ENCODE measurements around the gene RNF180.
"Not testable (repeated sequence)": the region's sequence is repeated elsewhere in the genome, so short reads cannot be mapped to it uniquely, and the experiment has no call there.

RNF180 gene

DNA sequence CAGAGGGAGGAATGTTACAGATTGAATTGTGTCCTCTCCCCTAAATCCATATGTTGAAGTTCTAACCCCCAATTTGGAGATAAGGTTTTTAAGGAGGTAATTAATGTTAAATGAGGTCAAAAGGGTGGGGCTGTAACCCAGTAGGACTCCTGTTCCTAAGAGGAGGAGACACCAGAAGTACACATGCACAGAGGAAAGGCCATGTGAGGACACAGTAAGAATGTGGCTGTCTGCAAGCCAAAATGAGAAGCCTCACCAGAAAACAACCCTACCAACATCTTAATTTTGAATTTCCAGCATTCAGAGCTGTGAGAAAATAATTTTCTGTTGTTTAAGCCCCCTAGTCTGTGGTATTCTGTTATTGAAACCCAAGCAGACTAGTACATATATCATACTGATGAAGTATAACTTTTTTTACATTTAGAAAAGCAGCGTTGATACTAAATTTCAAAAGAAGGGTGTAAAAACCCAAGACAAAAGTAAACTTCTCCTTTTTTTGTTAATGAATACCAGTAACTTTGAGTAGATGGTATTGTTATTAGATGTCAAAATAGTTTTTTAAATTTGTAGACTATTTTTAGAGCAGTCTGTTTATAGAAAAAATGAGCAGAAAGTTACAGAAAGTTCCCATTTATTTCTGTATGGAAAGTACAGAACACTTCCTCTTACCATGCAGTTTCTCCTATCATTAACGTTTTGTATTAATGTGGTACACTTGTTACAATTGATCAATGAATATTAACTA lies 25.1 kb downstream of the RNF180 start:
- no peaks in the 10 kb centered on the region for H3K9me3 Mint-ChIP-seq
- H3K27ac Mint-ChIP-seq = no peak overlapping the region

GRCh38 chr5:64195981-64196380 lies 30.3 kb downstream of the RNF180 start:
- DNase-seq (no peak), ATAC-seq (replicated peaks) (no peak)
- H3K27me3 Mint-ChIP-seq = no peaks in the 10 kb centered on the region
- no peaks in the 10 kb centered on the region for H3K4me1 Mint-ChIP-seq (ENCODE audit: low read depth in 2 of 2)
- H3K36me3 Mint-ChIP-seq (ENCODE audit: insufficient read depth) = no peaks in the 10 kb centered on the region
- no peak overlapping the region for H3K4me3 Mint-ChIP-seq
- H3K27ac Mint-ChIP-seq = no peak overlapping the region
- peaks cover 0 to 3% of the 10 kb centered on the region in 2 donors for H3K9me3 Mint-ChIP-seq

More for the DNA sequence above, 25.1 kb downstream of the RNF180 start:
- H3K36me3 Mint-ChIP-seq (ENCODE audit: insufficient read depth) = no peaks in the 10 kb centered on the region
- no peaks in the 10 kb centered on the region for H3K4me1 Mint-ChIP-seq (ENCODE audit: low read depth in 2 of 2)
- ATAC-seq (replicated peaks) (no peak), DNase-seq (no peak)
- H3K4me3 Mint-ChIP-seq = no peak overlapping the region
- H3K27me3 Mint-ChIP-seq = no peaks in the 10 kb centered on the region

- Mint-ChIP-seq H3K4me3 (no peak overlapping the region), H3K27me3 (no peaks in the 10 kb centered on the region), H3K27ac (no peak overlapping the region), H3K36me3 (ENCODE audit: insufficient read depth) (no peaks in the 10 kb centered on the region), H3K4me1 (ENCODE audit: low read depth in 2 of 2) (no peaks in the 10 kb centered on the region), H3K9me3 (peaks cover 0 to 3% of the 10 kb centered on the region in 2 donors)
- DNase-seq = no peak
- no peak for ATAC-seq (replicated peaks)
Observed at GRCh38 chr5:64199425-64199824, 33.8 kb downstream of the RNF180 start.

- H3K4me1 Mint-ChIP-seq (ENCODE audit: low read depth in 2 of 2) = no peaks in the 10 kb centered on the region
- DNase-seq = no peak
- no peak overlapping the region for H3K27ac Mint-ChIP-seq
- H3K36me3 Mint-ChIP-seq (ENCODE audit: insufficient read depth) = no peaks in the 10 kb centered on the region
- H3K27me3 Mint-ChIP-seq = no peaks in the 10 kb centered on the region
- H3K4me3 Mint-ChIP-seq = no peak overlapping the region
- peaks cover 0 to 3% of the 10 kb centered on the region in 2 donors for H3K9me3 Mint-ChIP-seq
- no peak for ATAC-seq (replicated peaks)
Observed at GRCh38 chr5:64201996-64202395, 36.4 kb downstream of the RNF180 start.

DNA sequence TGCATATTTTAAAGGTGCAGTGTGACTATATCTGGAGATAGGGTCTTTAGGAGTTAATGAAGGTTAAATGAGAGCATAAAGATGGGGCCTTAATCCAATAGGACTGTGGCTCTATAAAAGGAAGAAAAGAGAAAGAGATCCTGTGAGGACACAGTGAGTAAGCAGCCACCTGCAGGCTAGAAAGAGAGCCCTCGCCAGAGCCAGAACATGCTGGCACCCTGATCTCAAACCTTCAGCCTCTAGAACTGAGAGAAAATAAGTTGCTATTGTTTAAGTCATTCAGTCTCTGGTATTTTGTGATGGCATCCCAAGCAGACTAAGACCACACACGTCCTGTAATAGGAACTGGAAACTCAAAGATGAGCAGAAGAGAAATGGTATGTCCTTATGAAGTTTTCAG lies 41.0 kb downstream of the RNF180 start:
- Mint-ChIP-seq H3K4me3 (no peak overlapping the region), H3K27me3 (no peaks in the 10 kb centered on the region), H3K36me3 (ENCODE audit: insufficient read depth) (no peaks in the 10 kb centered on the region), H3K27ac (no peak overlapping the region), H3K4me1 (ENCODE audit: low read depth in 2 of 2) (no peaks in the 10 kb centered on the region), H3K9me3 (peaks cover 0 to 7% of the 10 kb centered on the region in 2 donors)
- ATAC-seq (replicated peaks) = no peak
- DNase-seq = no peak

DNA sequence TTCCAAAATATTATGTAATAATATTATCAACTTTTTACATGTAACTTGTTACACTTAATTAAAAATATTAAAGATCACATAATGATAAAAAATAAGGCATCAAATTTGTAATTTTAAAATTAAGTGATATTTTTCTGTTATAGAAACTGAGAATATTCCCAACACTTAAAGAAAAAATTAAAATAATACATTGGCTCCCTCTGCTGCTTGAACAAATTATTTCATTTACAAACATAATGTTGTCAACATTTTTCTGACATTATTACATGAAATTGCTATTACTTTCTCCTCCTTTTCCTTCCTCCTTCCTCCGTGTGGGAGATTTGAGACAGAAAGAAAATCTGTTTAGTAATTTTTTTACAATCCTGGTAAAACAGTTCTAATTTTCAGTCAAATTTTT lies 42.3 kb downstream of the RNF180 start:
- Mint-ChIP-seq H3K4me3 (no peak overlapping the region), H3K27me3 (no peaks in the 10 kb centered on the region)

DNA sequence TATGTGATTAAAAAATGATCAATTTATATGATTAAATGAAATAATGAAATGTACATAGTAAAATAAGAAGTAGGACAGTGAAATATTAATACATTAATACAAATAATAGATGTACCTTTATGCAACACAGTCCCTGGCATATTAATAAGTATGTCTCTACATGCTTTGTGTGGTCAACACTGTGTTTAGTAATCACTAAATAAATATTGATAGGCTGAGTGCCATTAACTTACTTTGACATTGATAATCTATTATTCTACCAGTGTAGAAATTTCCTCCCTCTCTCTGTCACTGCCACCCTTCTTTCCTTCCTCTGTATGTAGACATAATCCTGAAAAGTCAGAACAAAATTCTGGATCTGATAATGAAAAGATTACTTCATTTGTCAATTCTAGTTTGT lies 43.7 kb downstream of the RNF180 start:
- no peaks in the 10 kb centered on the region for H3K4me1 Mint-ChIP-seq (ENCODE audit: low read depth in 2 of 2)

More for the DNA sequence above, 42.3 kb downstream of the RNF180 start:
- Mint-ChIP-seq H3K27ac (no peak overlapping the region), H3K36me3 (ENCODE audit: insufficient read depth) (no peaks in the 10 kb centered on the region), H3K9me3 (peaks cover 0 to 7% of the 10 kb centered on the region in 2 donors), H3K4me1 (ENCODE audit: low read depth in 2 of 2) (no peaks in the 10 kb centered on the region)
- ATAC-seq (replicated peaks) (no peak), DNase-seq (no peak)

DNA sequence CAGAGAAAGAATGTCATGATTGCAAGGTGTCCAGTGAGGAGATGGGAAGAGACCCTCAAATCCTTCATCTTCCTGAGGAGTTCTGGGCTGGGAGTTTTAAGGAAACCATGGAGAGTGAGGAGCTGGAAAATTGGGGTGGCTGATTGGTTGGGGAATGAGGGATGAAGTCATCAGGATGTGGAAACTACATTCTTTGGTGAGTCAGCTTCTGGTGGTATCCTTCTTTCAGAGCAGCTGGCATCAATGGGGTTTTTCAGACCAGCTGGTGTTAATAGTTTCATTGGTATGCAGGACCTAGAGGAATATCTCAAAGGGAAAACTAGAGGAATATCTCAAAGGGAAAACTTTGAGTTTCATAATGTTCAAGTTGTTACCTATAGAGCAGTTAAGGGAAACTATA lies 45.2 kb downstream of the RNF180 start:
- no peaks in the 10 kb centered on the region for H3K4me1 Mint-ChIP-seq (ENCODE audit: low read depth in 2 of 2)
- DNase-seq (no peak), ATAC-seq (replicated peaks) (no peak)
- H3K27me3 Mint-ChIP-seq = no peaks in the 10 kb centered on the region
- peaks cover 0 to 7% of the 10 kb centered on the region in 2 donors for H3K9me3 Mint-ChIP-seq
- no peak overlapping the region for H3K4me3 Mint-ChIP-seq
- no peak overlapping the region for H3K27ac Mint-ChIP-seq
- no peaks in the 10 kb centered on the region for H3K36me3 Mint-ChIP-seq (ENCODE audit: insufficient read depth)

More for the DNA sequence above, 43.7 kb downstream of the RNF180 start:
- H3K27me3 Mint-ChIP-seq = no peaks in the 10 kb centered on the region
- H3K27ac Mint-ChIP-seq = no peak overlapping the region
- H3K4me3 Mint-ChIP-seq = no peak overlapping the region
- ATAC-seq (replicated peaks) = no peak
- no peak for DNase-seq
- H3K36me3 Mint-ChIP-seq (ENCODE audit: insufficient read depth) = no peaks in the 10 kb centered on the region
- peaks cover 0 to 7% of the 10 kb centered on the region in 2 donors for H3K9me3 Mint-ChIP-seq

DNA sequence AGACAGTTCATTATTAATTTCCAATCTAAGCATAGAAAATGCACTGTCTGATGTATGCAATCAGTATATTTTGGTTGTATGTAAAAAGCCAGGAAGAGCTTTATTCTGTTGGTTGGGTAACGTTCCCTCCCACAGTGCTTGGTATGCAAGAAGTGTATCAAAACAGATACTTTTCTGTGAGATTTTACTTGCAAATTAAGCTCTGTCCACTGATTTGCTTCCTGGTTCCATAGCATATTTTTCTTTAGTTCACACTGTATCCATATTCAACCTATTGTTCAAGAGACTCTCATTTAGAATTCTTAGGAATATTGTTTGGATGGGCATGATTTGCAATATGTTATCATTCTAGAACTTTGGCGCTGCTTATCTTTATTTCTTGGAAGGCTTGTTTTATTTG lies 47.4 kb downstream of the RNF180 start:
- H3K9me3 Mint-ChIP-seq = peaks cover 0 to 3% of the 10 kb centered on the region in 2 donors
- no peak for DNase-seq
- no peaks in the 10 kb centered on the region for H3K36me3 Mint-ChIP-seq (ENCODE audit: insufficient read depth)
- no peaks in the 10 kb centered on the region for H3K27me3 Mint-ChIP-seq
- H3K4me1 Mint-ChIP-seq (ENCODE audit: low read depth in 2 of 2) = no peaks in the 10 kb centered on the region
- H3K27ac Mint-ChIP-seq = no peak overlapping the region
- H3K4me3 Mint-ChIP-seq = no peak overlapping the region
- ATAC-seq (replicated peaks) = no peak

GRCh38 chr5:64213531-64213930 lies 47.9 kb downstream of the RNF180 start:
- no peak for ATAC-seq (replicated peaks)
- DNase-seq = no peak
- H3K36me3 Mint-ChIP-seq (ENCODE audit: insufficient read depth) = no peaks in the 10 kb centered on the region
- no peak overlapping the region for H3K27ac Mint-ChIP-seq
- no peaks in the 10 kb centered on the region for H3K27me3 Mint-ChIP-seq
- no peaks in the 10 kb centered on the region for H3K4me1 Mint-ChIP-seq (ENCODE audit: low read depth in 2 of 2)
- no peak overlapping the region for H3K4me3 Mint-ChIP-seq
- H3K9me3 Mint-ChIP-seq = peaks cover 0 to 3% of the 10 kb centered on the region in 2 donors

DNA sequence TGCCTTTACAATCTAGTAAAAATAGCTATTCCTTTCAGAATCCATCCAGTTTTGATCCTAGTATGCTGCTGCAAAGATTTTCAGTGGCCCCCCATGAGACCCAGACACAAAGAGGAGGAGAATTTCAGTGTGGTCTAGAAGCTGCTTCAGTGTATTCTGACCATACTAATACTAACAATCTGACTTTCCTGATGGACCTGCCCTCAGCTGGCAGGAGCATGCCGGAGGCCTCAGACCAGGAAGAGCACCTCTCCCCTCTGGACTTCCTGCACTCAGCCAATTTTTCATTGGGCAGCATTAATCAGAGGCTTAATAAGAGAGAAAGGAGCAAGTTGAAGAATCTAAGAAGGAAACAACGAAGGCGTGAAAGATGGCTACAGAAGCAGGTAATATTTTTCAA lies 48.5 kb downstream of the RNF180 start:
- Mint-ChIP-seq H3K4me1 (ENCODE audit: low read depth in 2 of 2) (no peaks in the 10 kb centered on the region), H3K27ac (no peak overlapping the region), H3K9me3 (peaks cover 0 to 3% of the 10 kb centered on the region in 2 donors), H3K4me3 (no peak overlapping the region), H3K36me3 (ENCODE audit: insufficient read depth) (no peaks in the 10 kb centered on the region), H3K27me3 (no peaks in the 10 kb centered on the region)
- ATAC-seq (replicated peaks) = no peak
- no peak for DNase-seq

DNA sequence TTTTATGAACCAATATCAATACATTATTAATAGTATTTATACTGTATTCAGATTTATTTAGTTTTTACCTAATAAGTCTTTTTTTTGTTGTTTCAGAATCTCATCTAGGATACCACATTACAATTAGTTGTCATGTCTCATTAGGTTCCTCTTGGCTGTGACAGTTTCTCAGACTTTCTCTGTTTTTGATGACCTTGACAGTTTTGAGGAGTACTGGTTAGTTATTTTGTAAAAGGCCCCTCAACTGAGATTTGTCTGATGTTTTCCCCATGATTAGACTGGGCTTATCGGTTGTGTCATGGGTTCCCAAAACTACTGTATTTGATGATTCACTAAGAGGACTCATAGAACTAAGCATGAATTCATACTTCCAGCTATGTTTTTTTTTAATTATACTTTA lies 56.3 kb downstream of the RNF180 start:
- Mint-ChIP-seq H3K4me3 (no peak overlapping the region), H3K4me1 (ENCODE audit: low read depth in 2 of 2) (no peaks in the 10 kb centered on the region), H3K27me3 (no peaks in the 10 kb centered on the region), H3K27ac (no peak overlapping the region), H3K9me3 (peaks cover 0 to 2% of the 10 kb centered on the region in 2 donors), H3K36me3 (ENCODE audit: insufficient read depth) (no peaks in the 10 kb centered on the region)
- ATAC-seq (replicated peaks) (no peak), DNase-seq (no peak)

DNA sequence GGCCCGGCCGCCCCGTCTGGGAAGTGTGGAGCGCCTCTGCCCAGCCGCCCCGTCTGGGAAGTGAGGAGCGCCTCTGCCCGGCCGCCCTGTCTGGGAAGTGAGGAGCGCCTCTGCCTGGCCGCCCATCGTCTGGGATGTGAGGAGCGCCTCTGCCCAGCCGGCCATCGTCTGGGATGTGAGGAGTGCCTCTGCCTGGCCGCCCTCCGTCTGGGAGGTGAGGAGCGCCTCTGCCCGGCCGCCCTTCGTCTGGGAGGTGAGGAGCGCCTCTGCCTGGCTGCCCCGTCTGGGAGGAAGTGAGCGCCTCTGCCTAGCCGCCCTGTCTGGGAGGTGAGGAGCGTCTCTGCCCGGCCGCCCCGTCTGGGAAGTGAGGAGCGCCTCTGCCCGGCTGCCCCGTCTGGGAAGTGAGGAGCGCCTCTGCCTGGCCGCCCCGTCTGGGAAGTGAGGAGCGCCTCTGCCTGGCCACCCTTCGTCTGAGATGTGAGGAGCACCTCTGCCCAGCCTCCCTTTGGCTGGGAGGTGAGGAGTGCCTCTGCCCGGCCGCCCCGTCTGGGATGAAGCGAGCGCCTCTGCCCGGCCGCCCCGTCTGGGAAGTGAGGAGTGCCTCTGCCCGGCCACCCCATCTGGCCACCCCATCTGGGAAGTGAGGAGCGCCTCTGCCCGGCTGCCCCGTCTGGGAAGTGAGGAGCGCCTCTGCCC lies 59.8 kb downstream of the RNF180 start:
- not testable (repeated sequence) for H3K27ac Mint-ChIP-seq; H3K9me3 Mint-ChIP-seq; DNase-seq; H3K4me3 Mint-ChIP-seq; H3K27me3 Mint-ChIP-seq; ATAC-seq (replicated peaks); H3K36me3 Mint-ChIP-seq (ENCODE audit: insufficient read depth); H3K4me1 Mint-ChIP-seq (ENCODE audit: low read depth in 2 of 2)

GRCh38 chr5:64227131-64227537 lies 61.5 kb downstream of the RNF180 start:
- not testable (repeated sequence) for DNase-seq; H3K9me3 Mint-ChIP-seq; H3K4me3 Mint-ChIP-seq; ATAC-seq (replicated peaks); H3K27ac Mint-ChIP-seq; H3K36me3 Mint-ChIP-seq (ENCODE audit: insufficient read depth); H3K4me1 Mint-ChIP-seq (ENCODE audit: low read depth in 2 of 2); H3K27me3 Mint-ChIP-seq

Data from effector memory CD8-positive, alpha-beta T cell (primary cell).